Measurements from ENCODE around the gene ZFPL1.

The ZFPL1 gene

GRCh38 chr11:65095974-65096806 lies 12.2 kb downstream of the ZFPL1 start, which contains the start of gene VPS51:
TSS of gene VPS51 (plus strand) at chr11:65096214. CDS start at chr11:65096251, 37 bp downstream.
- peak; percentile 83 to 86 for DNase-seq

GRCh38 chr11:65096926-65097325 lies 12.9 kb downstream of the ZFPL1 start:
- DNase-seq = no peak

DNA sequence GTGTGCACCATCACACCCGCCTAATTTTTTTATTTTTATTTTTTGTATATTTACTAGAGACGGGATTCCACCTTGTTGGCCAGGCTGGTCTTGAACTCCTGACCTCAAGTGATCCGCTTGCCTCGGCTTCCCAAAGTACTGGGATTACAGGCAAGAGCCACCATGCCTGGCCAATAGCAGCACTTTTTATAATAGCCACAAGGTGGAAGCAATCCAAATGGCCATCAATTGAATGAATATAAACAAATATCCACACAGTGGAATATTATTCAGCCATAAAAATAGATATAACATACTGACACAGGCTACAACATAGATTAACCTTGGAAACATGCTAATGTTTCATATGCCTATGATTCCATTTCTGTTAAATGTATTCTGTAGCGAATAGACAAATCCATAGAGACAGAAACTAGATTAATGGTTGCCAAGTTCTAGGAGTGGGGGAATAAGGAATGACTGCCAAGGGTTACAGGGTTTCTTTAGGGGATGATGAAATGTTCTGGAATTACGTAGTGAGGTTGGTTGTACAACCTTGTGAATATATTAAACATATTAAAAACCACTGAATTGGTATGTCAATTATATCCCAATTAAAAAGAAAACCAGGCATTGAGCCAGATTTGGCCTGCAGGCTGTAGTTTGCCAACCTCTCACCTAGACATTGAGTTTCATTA lies 16.8 kb downstream of the ZFPL1 start:
- DNase-seq = no peak

DNA sequence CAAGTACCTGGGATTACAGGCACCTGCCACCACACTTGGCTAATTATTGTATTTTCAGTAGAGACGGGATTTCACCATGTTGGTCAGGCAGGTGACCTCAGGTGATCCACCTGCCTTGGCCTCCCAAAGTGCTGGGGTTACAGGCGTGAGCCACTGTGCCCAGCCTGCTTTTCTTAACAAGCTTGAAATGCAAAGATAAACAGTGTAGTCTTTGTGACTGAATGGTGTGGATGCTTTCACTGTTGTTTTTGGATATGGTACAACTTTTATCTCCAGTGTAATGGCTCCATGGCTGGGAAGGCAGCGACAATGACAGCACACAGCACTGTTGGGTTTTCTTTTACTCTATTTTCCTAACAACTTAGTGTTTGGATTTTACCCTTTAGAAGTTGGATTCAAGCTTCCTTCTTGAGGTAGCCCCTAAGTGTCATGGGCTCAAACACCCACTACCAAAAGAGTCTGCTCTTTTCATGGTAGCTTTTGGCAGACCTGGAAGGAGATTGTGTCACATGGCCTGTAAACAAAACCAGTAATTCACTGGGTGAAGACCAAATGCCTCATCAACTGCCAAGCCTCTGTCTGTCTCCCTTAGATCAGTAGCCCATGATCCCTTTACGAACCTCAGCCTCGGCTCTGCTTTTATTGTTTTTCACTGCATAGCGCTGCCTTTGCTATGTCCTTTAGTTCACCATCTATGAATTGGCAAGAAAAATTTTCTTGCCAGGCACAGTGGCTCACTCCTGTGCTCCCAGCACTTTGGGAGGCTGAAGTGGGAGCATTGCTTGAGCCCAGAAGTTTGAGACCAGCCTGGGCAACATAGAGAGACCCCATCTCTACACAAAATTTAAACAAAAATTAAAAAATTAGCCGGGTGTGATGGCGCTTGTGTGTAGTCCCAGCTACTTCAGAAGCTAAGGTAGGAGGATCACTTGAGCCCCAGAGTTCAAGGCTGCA lies 18.4 kb downstream of the ZFPL1 start:
- no peak for DNase-seq

GRCh38 chr11:65103476-65103875 lies 19.5 kb downstream of the ZFPL1 start:
- no peak for DNase-seq

GRCh38 chr11:65104628-65105027 lies 20.6 kb downstream of the ZFPL1 start:
- no peak for DNase-seq

DNA sequence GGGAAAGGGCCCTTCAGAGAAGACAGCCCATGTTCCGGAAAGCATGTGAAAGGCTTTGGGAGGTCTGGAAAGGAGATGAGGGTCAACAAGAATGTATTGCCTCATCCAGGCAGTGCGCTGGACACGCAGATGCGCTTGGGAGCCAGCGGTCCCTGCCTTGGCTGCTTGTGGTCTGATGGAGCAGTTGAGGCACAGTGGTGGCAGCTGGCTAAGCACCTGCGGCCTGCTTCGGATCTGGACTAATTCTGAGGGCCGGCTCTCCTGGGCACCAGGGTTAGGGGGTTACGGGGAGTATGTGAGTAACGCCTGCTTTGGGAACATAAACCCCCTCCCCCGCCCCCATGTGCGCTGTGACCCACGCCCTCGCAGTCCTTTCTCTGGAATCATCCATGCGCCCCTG lies 23.1 kb downstream of the ZFPL1 start:
- DNase-seq = no peak

GRCh38 chr11:65107751-65108468 lies 23.9 kb downstream of the ZFPL1 start:
- no peak for DNase-seq

GRCh38 chr11:65108469-65109123 lies 24.6 kb downstream of the ZFPL1 start:
- DNase-seq = no peak

DNA sequence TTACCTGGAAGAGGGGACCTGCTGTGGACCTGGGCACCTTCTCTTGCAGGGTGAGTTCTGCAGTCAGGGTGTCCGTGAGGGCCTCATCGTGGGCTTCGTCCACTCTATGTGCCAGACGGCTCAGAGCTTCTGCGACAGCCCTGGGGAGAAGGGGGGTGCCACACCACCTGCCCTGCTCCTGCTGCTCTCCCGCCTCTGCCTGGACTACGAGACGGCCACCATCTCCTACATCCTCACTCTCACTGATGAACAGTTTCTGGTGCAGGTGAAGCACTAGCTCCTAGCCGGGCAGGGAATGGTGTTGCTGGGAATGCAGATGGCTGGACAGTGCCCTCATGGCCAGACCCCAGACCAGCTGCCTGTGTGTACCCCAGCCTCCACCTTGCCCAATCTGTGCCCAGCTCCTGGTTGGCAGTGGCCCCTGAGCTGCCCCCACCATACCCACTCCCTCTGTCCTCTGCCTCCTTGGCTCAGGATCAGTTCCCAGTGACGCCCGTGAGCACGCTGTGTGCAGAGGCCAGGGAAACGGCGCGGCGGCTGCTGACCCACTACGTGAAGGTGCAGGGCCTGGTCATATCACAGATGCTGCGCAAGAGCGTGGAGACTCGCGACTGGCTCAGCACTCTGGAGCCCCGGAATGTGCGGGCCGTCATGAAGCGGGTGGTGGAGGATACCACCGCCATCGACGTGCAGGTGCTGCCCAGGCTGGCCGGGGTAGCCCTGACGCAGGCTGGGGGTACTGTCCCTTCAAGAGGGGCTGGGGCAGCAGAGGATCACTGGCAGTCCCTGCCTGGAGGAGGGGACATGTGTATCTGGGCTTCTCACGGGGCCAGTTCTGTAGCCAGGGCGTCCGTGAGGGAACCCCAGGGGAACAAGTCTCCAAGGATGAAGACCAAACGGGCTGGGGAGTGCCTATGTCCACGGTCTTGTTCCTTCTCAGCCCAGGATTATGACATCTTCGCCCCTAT lies 25.5 kb downstream of the ZFPL1 start:
- no peak for DNase-seq

DNA sequence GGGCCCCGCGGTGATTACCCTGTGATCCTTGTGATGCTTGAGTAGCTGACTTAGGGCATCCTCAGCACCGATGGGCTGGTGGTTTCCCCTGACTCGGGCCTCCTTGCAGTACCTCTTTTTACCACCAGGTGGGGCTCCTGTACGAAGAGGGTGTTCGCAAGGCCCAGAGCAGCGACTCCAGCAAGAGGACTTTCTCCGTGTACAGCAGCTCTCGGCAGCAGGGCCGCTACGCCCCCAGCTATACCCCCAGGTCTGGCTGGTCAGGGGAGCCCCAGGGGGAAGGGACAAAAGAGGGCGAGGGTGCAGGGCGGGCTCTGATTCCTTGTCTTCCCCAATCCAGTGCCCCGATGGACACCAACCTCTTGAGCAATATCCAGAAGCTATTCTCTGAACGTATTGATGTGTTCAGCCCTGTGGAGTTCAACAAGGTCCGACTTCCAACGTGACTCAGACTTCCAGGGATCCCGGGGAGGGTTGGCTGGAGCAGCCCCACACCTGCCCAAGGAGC lies 26.4 kb downstream of the ZFPL1 start:
- peak; percentile 84 to 99 for DNase-seq

GRCh38 chr11:65111159-65111743 lies 27.2 kb downstream of the ZFPL1 start:
- DNase-seq = no peak

- peak; percentile 94 to 95 for DNase-seq
Observed at GRCh38 chr11:65111744-65112545, 27.9 kb downstream of the ZFPL1 start, which contains the start of gene TM7SF2. TSS of gene TM7SF2 (plus strand) at chr11:65111872. CDS start at chr11:65112016, 144 bp downstream.

GRCh38 chr11:65112546-65113360 lies 28.7 kb downstream of the ZFPL1 start:
- peak; percentile 70 to 72 for DNase-seq

DNA sequence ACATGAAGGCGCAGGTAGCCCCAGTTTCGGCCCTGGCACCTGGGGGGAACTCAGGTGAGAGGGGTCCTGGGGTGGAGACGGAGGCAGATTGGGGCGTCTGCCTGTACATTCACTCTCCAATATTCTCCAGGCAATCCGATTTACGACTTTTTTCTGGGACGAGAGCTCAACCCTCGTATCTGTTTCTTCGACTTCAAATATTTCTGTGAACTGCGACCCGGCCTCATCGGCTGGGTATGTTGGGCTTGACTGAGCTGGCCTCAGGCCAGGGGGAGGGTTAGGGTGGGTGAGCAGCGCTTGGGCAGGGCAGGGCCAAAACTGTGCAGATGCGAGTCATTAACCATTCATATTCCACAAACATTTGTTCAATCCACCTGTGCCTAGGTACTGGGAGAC lies 29.3 kb downstream of the ZFPL1 start:
- no peak for DNase-seq

DNA sequence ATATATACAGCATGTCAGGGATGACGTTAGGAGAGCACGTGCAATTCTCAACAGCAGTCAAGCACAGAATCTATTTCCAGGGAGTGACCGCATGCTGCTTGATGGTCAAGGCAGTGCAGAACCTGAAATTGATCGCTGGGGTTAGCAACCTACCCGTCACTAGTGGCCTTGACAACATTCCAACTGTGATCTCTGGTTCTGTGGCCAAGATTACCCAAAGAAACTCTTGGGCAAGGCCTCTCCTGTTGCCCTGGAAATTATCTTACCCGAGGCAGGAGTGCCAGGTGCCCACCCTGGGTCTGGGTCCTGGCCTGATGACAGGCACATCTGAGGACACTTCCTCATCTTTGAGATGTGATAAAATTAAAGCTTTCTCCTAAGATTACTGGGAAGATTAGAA lies 29.8 kb downstream of the ZFPL1 start:
- no peak for DNase-seq

- DNase-seq = no peak
Observed at GRCh38 chr11:65114538-65115171, 30.6 kb downstream of the ZFPL1 start.
